Gastrocnemius medialis (tissue), 4 donors: ENCODE data around the gene NRARP. TPM values are rescaled to one million over a fixed set of nuclear protein-coding genes. Genes with fewer than 3 reads are reported as not detected.

Experiments
- ATAC-seq, 2 donors: fragments of 150-250 bp; one replicate each; pipeline ENCODE4 v1.9.1; 2016
- DNase-seq, 2 donors: peaks; one replicate each; pipeline ENCODE4 v3.0.0-alpha.2; 2019
- H3K27ac ChIP-seq, 4 donors: fragments of 200-600 bp; sonication (generic); 1 replicate in 1 of 4; 2 replicates in 3 of 4; pipeline ENCODE4 v1.5.1; 2016 to 2018; ENCODE audit warnings: mild to moderate bottlenecking in 2 of 4, moderate library complexity in 1 of 4
- H3K27me3 ChIP-seq, 3 donors: fragments of 200-600 bp; sonication (generic) in 2 of 3; 1 replicate in 1 of 3; 2 replicates in 2 of 3; pipeline versions ENCODE4 v1.5.1 to v1.6.0; 2016 to 2019; ENCODE audit warnings: mild to moderate bottlenecking in 1 of 3, moderate library complexity in 1 of 3
- H3K36me3 ChIP-seq, 2 donors: fragments of 200-600 bp; sonication (generic) in 1 of 2; one replicate each; pipeline ENCODE4 v1.5.1; 2017 to 2018
- H3K4me1 ChIP-seq, 2 donors: fragments of 200-600 bp; sonication (generic) in 1 of 2; one replicate each; pipeline ENCODE4 v1.5.1; 2016 to 2017; ENCODE audit warnings: mild to moderate bottlenecking in 2 of 2
- H3K4me3 ChIP-seq, 4 donors: fragments of 200-600 bp; sonication (generic) in 3 of 4; 1 replicate in 1 of 4; 2 replicates in 3 of 4; pipeline ENCODE4 v1.5.1; 2016 to 2019; ENCODE audit warnings: mild to moderate bottlenecking in 2 of 4
- H3K9me3 ChIP-seq, 3 donors: fragments of 200-600 bp; sonication (generic) in 2 of 3; 1 replicate in 1 of 3; 2 replicates in 2 of 3; pipeline ENCODE4 v1.5.1; 2016 to 2019
- POLR2A ChIP-seq, 2 donors: fragments of 450-650 bp; IDR thresholded peaks; one replicate each; pipeline ENCODE4 v1.6.1; 2017; ENCODE audit warnings: antibody characterized with exemption in 2 of 2, mild to moderate bottlenecking in 2 of 2, moderate library complexity in 2 of 2
- in situ Hi-C, 4 donors: fragments of 200-750 bp; cut with MboI; loops; one replicate each; pipeline versions ENCODE4 v1.15.0 to v1.8.0; 2017; ENCODE audit warnings: low sequenced_read_pairs in 4 of 4
- intact Hi-C: fragments of 100-400 bp; cut with DNase I; formaldehyde crosslinking; loops from one replicate; pipeline ENCODE4 v1.15.1; 2023; ENCODE audit warnings: low total_unique reads
- total RNA-seq, 4 donors: library from RNA; depleted of rRNA; stranded (reverse); fragments of >200 nt; gene quantifications; one replicate each; pipeline versions ENCODE4 v1.1.0 to v1.2.3, GENCODE V29; 2016
- TF ChIP-seq, protein P1 (sequence below), 5 experiments: fragments of 450-650 bp in 3 of 5; fragments of 200-600 bp in 2 of 5; sonication (generic) in 2 of 5; IDR thresholded peaks in 4 of 5; conservative IDR thresholded peaks in 1 of 5; 1 replicate in 4 of 5; 2 replicates in 1 of 5; pipeline ENCODE4 v1.5.1; 2016 to 2019; ENCODE audit warnings: antibody characterized with exemption in 5 of 5, mild to moderate bottlenecking in 3 of 5, moderate library complexity in 3 of 5

The NRARP gene
- total RNA-seq, 4 donors from 2014 or later = 1.9 to 5.4 (median 3.4) TPM

DNA sequence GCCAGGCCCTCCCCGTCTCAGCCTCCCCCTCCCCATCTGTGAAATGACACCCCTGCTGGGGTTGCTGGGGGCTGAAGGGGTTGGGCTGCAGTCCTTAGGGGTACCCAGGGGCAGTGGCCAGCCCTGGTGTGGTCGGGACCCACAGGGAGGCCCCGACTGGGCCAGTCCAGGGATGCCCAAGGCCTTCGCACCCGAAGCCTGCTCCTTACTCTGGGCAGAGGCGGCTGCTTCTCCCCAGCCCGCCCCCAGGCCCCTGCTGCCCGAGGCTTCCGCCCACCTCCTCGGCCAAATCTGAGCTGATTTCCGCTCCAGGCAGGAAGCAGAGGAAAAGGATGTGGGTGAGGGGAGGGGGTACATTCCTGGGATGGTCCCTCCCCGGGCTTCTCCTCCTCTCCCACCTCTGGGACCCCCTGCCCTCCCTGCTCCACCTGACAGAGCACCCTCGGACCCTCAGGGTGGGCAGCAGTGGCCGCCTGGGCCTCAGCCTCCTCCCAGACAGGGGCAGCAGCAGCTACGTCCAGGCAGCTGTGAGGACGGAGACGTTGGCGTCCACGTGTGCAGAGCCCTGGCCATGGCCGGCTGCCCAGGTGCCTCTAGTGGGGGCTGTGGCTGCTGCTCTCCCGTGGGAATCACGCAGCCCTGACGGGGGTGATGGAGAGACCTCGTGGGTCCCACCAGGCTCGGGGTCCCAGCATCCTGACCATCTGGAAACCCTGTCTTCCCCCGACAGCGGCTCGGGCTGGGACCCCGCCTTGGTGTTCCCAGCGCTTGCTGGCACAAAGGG is 4.2 kb upstream of the NRARP start:
- no peaks in the 10 kb centered on the region for H3K36me3 ChIP-seq
- peaks cover 16 to 33% of the 10 kb centered on the region in 2 donors for H3K4me1 ChIP-seq
- TF ChIP-seq, protein P1, sequence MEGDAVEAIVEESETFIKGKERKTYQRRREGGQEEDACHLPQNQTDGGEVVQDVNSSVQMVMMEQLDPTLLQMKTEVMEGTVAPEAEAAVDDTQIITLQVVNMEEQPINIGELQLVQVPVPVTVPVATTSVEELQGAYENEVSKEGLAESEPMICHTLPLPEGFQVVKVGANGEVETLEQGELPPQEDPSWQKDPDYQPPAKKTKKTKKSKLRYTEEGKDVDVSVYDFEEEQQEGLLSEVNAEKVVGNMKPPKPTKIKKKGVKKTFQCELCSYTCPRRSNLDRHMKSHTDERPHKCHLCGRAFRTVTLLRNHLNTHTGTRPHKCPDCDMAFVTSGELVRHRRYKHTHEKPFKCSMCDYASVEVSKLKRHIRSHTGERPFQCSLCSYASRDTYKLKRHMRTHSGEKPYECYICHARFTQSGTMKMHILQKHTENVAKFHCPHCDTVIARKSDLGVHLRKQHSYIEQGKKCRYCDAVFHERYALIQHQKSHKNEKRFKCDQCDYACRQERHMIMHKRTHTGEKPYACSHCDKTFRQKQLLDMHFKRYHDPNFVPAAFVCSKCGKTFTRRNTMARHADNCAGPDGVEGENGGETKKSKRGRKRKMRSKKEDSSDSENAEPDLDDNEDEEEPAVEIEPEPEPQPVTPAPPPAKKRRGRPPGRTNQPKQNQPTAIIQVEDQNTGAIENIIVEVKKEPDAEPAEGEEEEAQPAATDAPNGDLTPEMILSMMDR (IDR thresholded peaks at IDR 0.05 in 4 of 5, conservative IDR thresholded peaks at IDR 0.05 in 1 of 5) = no peak
- in situ Hi-C loops = no loop called here
- peak overlapping the region; percentile 61 to 80 (median 76) for H3K27ac ChIP-seq
- peaks cover 20 to 33% (median 28%) of the 10 kb centered on the region in 3 donors for H3K27me3 ChIP-seq
- no peak for DNase-seq
- ATAC-seq = no peak
- peak overlapping the region in 2 of 4 donors; percentile 25 to 39 for H3K4me3 ChIP-seq
- no peaks in the 10 kb centered on the region for H3K9me3 ChIP-seq
- intact Hi-C loops = no loop called here

DNA sequence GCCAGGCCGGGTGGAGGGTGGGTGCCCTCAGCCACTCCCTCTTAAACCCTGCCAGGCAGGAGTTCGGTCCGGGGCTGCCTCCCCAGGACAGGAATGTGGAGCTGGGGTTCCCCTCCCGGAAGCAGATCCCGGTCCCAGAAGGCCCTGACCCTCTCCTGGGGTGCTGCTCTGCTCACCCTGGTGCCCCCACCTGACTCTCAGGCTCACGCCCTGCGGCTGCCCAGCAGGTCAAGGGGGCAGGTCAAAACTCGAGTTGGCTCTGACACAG is 3.7 kb upstream of the NRARP start:
- Histone ChIP-seq H3K4me3 (peak overlapping the region in 2 of 4 donors; percentile 39 to 51), H3K27ac (peak overlapping the region; percentile 61 to 80 (median 76)), H3K36me3 (no peaks in the 10 kb centered on the region), H3K9me3 (no peaks in the 10 kb centered on the region), H3K27me3 (peaks cover 24 to 36% (median 30%) of the 10 kb centered on the region in 3 donors), H3K4me1 (peaks cover 20 to 33% of the 10 kb centered on the region in 2 donors)
- in situ Hi-C loops = no loop called here
- intact Hi-C loops = no loop called here
- TF ChIP-seq POLR2A (IDR thresholded peaks at IDR 0.05) = no peak
- TF ChIP-seq, protein P1 (IDR thresholded peaks at IDR 0.05 in 4 of 5, conservative IDR thresholded peaks at IDR 0.05 in 1 of 5) = no peak
- DNase-seq (no peak), ATAC-seq (no peak)

DNA sequence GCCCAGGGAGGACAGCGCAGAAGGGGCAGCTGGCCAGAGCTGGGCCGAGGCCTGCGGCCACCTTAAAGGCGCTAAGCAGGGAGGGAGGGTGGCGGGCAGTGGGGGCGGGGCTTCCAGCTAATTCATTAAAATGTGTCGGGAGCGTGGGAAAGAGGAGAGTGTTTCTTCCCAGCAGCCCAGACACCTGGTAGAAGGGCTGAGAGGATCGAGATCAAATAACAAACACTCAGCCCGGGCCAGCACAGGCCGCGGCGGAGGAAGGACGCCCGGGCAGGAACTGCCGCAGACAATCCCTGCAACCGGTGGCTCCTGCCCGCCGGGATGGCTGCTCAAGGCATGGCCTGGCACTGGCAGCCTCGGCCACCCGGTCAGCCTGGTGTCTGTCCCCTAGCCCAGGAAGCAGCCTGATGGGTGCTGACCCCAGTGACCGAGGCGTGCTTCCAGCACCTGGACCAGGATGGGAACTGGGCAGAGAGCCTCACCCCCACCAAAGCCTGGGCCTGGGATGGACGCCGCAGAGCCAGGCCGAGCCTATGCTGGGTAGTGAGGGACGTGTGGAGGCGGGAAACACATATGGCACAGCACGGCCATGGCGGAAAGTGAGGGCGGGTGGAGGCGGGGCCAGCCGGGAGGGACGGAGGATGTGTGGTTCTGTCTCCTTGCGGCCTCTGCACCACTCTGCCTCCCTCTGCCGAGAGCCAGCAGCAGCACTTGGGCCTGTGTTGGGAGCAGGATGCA is 3.2 kb upstream of the NRARP start:
- TF ChIP-seq, protein P1 (IDR thresholded peaks at IDR 0.05 in 4 of 5, conservative IDR thresholded peaks at IDR 0.05 in 1 of 5) = no peak
- TF ChIP-seq POLR2A (IDR thresholded peaks at IDR 0.05) = peak; percentile 11 to 20
- Histone ChIP-seq H3K4me1 (peaks cover 22 to 33% of the 10 kb centered on the region in 2 donors), H3K36me3 (no peaks in the 10 kb centered on the region), H3K27ac (peak overlapping the region; percentile 53 to 80 (median 76)), H3K4me3 (peak overlapping the region; percentile 30 to 51 (median 44)), H3K9me3 (no peaks in the 10 kb centered on the region), H3K27me3 (peaks cover 29 to 41% (median 35%) of the 10 kb centered on the region in 3 donors)
- no peak for DNase-seq
- peak; percentile 25 to 30 for ATAC-seq
- intact Hi-C loops (no loop called here), in situ Hi-C loops (no loop called here)

DNA sequence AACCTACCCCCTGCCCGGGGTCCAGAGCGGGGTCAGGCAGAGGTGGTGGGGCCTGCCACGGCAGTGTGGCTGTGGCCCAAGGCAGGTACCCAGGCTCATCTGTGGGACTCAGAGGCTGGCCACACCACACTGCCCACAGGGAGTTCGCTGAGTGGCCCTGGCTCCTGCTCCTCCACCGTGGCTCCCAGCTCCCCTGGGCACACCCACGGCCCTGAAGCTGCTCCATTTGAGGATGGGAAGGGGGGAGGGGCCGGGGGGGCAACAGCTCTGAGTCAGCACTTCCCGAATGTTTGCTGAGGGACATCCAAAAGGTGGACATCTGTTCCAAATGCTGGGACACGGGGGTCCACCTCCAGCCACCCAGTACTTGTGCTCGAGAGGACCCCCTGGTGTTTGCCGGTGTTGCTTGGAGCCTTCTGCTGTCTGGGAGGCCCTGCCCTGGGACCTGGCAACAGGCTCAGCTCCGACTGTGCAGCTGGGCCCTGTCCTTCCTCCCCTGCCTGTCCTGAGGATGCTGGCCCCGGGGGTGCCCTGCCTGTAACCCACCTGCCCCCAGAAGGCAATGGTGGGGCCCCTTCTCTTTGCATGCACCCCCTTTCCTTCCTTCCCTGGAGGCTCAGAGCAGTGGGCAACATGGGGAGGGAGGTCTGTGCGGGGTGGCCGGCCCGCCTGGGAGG is 2.5 kb upstream of the NRARP start:
- ATAC-seq = no peak
- intact Hi-C loops = no loop called here
- no peaks in the 10 kb centered on the region for H3K9me3 ChIP-seq
- H3K4me1 ChIP-seq = peaks cover 22 to 33% of the 10 kb centered on the region in 2 donors
- H3K27ac ChIP-seq = peak overlapping the region; percentile 53 to 80 (median 76)
- H3K4me3 ChIP-seq = peak overlapping the region in 3 of 4 donors; percentile 30 to 49 (median 39)
- peaks cover 36 to 45% (median 39%) of the 10 kb centered on the region in 3 donors for H3K27me3 ChIP-seq
- no peak for DNase-seq
- in situ Hi-C loops = no loop called here
- H3K36me3 ChIP-seq = no peaks in the 10 kb centered on the region
- TF ChIP-seq, protein P1 (IDR thresholded peaks at IDR 0.05 in 4 of 5, conservative IDR thresholded peaks at IDR 0.05 in 1 of 5) = no peak
- TF ChIP-seq POLR2A (IDR thresholded peaks at IDR 0.05) = no peak
